Measurements from ENCODE around the gene IRS2. TPM values are rescaled to one million over a fixed set of nuclear protein-coding genes. Genes with fewer than 3 reads are reported as not detected.

IRS2 gene
- total RNA-seq, 2 experiments from 2014 or later: 3.4 to 4.2 TPM

GRCh38 chr13:109725297-109725696, 61.1 kb downstream of the IRS2 start:
- Mint-ChIP-seq H3K27me3 (peaks cover 5% of the 10 kb centered on the region), H3K36me3 (ENCODE audit: low read depth) (no peaks in the 10 kb centered on the region), H3K4me3 (no peak overlapping the region), H3K9me3 (no peaks in the 10 kb centered on the region), H3K4me1 (no peaks in the 10 kb centered on the region), H3K27ac (no peak overlapping the region)
- POLR2A ChIA-PET: no interaction called here
- DNase-seq: no peak
- CTCF ChIA-PET: no interaction called here

- H3K9me3 Mint-ChIP-seq: no peaks in the 10 kb centered on the region
- H3K27ac Mint-ChIP-seq: no peak overlapping the region
- H3K4me3 Mint-ChIP-seq: no peak overlapping the region
- H3K4me1 Mint-ChIP-seq: no peaks in the 10 kb centered on the region
- ChIA-PET CTCF (no interaction called here), POLR2A (no interaction called here)
- H3K36me3 Mint-ChIP-seq (ENCODE audit: low read depth): no peaks in the 10 kb centered on the region
- H3K27me3 Mint-ChIP-seq: peaks cover 12% of the 10 kb centered on the region
- DNase-seq: no peak
Measured at GRCh38 chr13:109724603-109725002, 61.8 kb downstream of the IRS2 start.

GRCh38 chr13:109723046-109723445, 63.3 kb downstream of the IRS2 start:
- ChIA-PET POLR2A (no interaction called here), CTCF (no interaction called here)
- no peak for DNase-seq
- H3K36me3 Mint-ChIP-seq (ENCODE audit: low read depth): no peaks in the 10 kb centered on the region
- no peak overlapping the region for H3K4me3 Mint-ChIP-seq
- no peaks in the 10 kb centered on the region for H3K4me1 Mint-ChIP-seq
- H3K27ac Mint-ChIP-seq: no peak overlapping the region
- peaks cover 14% of the 10 kb centered on the region for H3K27me3 Mint-ChIP-seq
- no peaks in the 10 kb centered on the region for H3K9me3 Mint-ChIP-seq

- peaks cover 14% of the 10 kb centered on the region for H3K27me3 Mint-ChIP-seq
- POLR2A ChIA-PET: no interaction called here
- H3K27ac Mint-ChIP-seq: no peak overlapping the region
Measured at GRCh38 chr13:109722068-109722467, 64.3 kb downstream of the IRS2 start.

GRCh38 chr13:109720758-109721184, 65.6 kb downstream of the IRS2 start:
- Mint-ChIP-seq H3K36me3 (ENCODE audit: low read depth) (no peaks in the 10 kb centered on the region), H3K27ac (no peak overlapping the region), H3K9me3 (no peaks in the 10 kb centered on the region), H3K4me3 (no peak overlapping the region), H3K4me1 (no peaks in the 10 kb centered on the region), H3K27me3 (peaks cover 14% of the 10 kb centered on the region)
- POLR2A ChIA-PET: no interaction called here
- DNase-seq: no peak
- CTCF ChIA-PET: no interaction called here

More at GRCh38 chr13:109722068-109722467, 64.3 kb downstream of the IRS2 start:
- no peak overlapping the region for H3K4me3 Mint-ChIP-seq
- no peak for DNase-seq
- no peaks in the 10 kb centered on the region for H3K36me3 Mint-ChIP-seq (ENCODE audit: low read depth)
- CTCF ChIA-PET: no interaction called here
- no peaks in the 10 kb centered on the region for H3K4me1 Mint-ChIP-seq
- H3K9me3 Mint-ChIP-seq: no peaks in the 10 kb centered on the region

- no peaks in the 10 kb centered on the region for H3K9me3 Mint-ChIP-seq
Measured at GRCh38 chr13:109719962-109720646, 66.3 kb downstream of the IRS2 start.

GRCh38 chr13:109718726-109719125, 67.7 kb downstream of the IRS2 start:
- no peak for DNase-seq
- no peaks in the 10 kb centered on the region for H3K36me3 Mint-ChIP-seq (ENCODE audit: low read depth)
- no peak overlapping the region for H3K27ac Mint-ChIP-seq
- no peak overlapping the region for H3K4me3 Mint-ChIP-seq
- H3K27me3 Mint-ChIP-seq: peaks cover 14% of the 10 kb centered on the region
- no peaks in the 10 kb centered on the region for H3K9me3 Mint-ChIP-seq
- CTCF ChIA-PET: no interaction called here
- POLR2A ChIA-PET: no interaction called here
- H3K4me1 Mint-ChIP-seq: no peaks in the 10 kb centered on the region

More at GRCh38 chr13:109719962-109720646, 66.3 kb downstream of the IRS2 start:
- no peak for DNase-seq
- H3K4me3 Mint-ChIP-seq: no peak overlapping the region
- CTCF ChIA-PET: no interaction called here
- H3K4me1 Mint-ChIP-seq: no peaks in the 10 kb centered on the region
- POLR2A ChIA-PET: no interaction called here
- H3K36me3 Mint-ChIP-seq (ENCODE audit: low read depth): no peaks in the 10 kb centered on the region
- H3K27me3 Mint-ChIP-seq: peaks cover 14% of the 10 kb centered on the region
- H3K27ac Mint-ChIP-seq: no peak overlapping the region

GRCh38 chr13:109717686-109718085, 68.7 kb downstream of the IRS2 start:
- H3K27ac Mint-ChIP-seq: no peak overlapping the region
- no peaks in the 10 kb centered on the region for H3K4me1 Mint-ChIP-seq
- H3K4me3 Mint-ChIP-seq: no peak overlapping the region
- no peaks in the 10 kb centered on the region for H3K36me3 Mint-ChIP-seq (ENCODE audit: low read depth)
- CTCF ChIA-PET: no interaction called here
- H3K9me3 Mint-ChIP-seq: no peaks in the 10 kb centered on the region
- POLR2A ChIA-PET: no interaction called here
- peaks cover 14% of the 10 kb centered on the region for H3K27me3 Mint-ChIP-seq
- DNase-seq: no peak

- no peak for DNase-seq
- Mint-ChIP-seq H3K4me1 (no peaks in the 10 kb centered on the region), H3K27ac (no peak overlapping the region), H3K36me3 (ENCODE audit: low read depth) (no peaks in the 10 kb centered on the region), H3K4me3 (no peak overlapping the region), H3K27me3 (peaks cover 12% of the 10 kb centered on the region), H3K9me3 (no peaks in the 10 kb centered on the region)
- CTCF ChIA-PET: no interaction called here
- POLR2A ChIA-PET: no interaction called here
Measured at GRCh38 chr13:109715902-109716301, 70.5 kb downstream of the IRS2 start.

- H3K27ac Mint-ChIP-seq: no peak overlapping the region
- H3K4me3 Mint-ChIP-seq: no peak overlapping the region
- no peaks in the 10 kb centered on the region for H3K27me3 Mint-ChIP-seq
- H3K9me3 Mint-ChIP-seq: no peaks in the 10 kb centered on the region
- H3K4me1 Mint-ChIP-seq: no peaks in the 10 kb centered on the region
- POLR2A ChIA-PET: no interaction called here
- no peak for DNase-seq
- CTCF ChIA-PET: interaction anchor here (0.7 kb wide), 1 partner anchor 224 kb away, joined by 3 read pairs; no protein-coding TSS in a partner anchor
- no peaks in the 10 kb centered on the region for H3K36me3 Mint-ChIP-seq (ENCODE audit: low read depth)
Measured at GRCh38 chr13:109713681-109714080, 72.7 kb downstream of the IRS2 start.

GRCh38 chr13:109712124-109712722, 74.2 kb downstream of the IRS2 start:
- no peak overlapping the region for H3K4me3 Mint-ChIP-seq
- DNase-seq: no peak
- no peaks in the 10 kb centered on the region for H3K27me3 Mint-ChIP-seq
- H3K27ac Mint-ChIP-seq: no peak overlapping the region
- peaks cover 2% of the 10 kb centered on the region for H3K4me1 Mint-ChIP-seq
- ChIA-PET POLR2A (no interaction called here), CTCF (interaction anchor here (1.3 kb wide), 1 partner anchor 112 kb away, joined by 3 read pairs; no protein-coding TSS in a partner anchor)
- H3K9me3 Mint-ChIP-seq: no peaks in the 10 kb centered on the region
- H3K36me3 Mint-ChIP-seq (ENCODE audit: low read depth): no peaks in the 10 kb centered on the region

GRCh38 chr13:109707742-109708617, 78.4 kb downstream of the IRS2 start:
- ChIA-PET POLR2A (no interaction called here), CTCF (no interaction called here)
- no peak overlapping the region for H3K4me3 Mint-ChIP-seq
- no peaks in the 10 kb centered on the region for H3K9me3 Mint-ChIP-seq
- H3K36me3 Mint-ChIP-seq (ENCODE audit: low read depth): no peaks in the 10 kb centered on the region
- H3K4me1 Mint-ChIP-seq: peaks cover 7% of the 10 kb centered on the region
- no peak for DNase-seq
- no peak overlapping the region for H3K27ac Mint-ChIP-seq
- peaks cover 25% of the 10 kb centered on the region for H3K27me3 Mint-ChIP-seq

- ChIA-PET CTCF (no interaction called here), POLR2A (no interaction called here)
- H3K27me3 Mint-ChIP-seq: peaks cover 25% of the 10 kb centered on the region
- no peak for DNase-seq
- H3K27ac Mint-ChIP-seq: no peak overlapping the region
- H3K9me3 Mint-ChIP-seq: no peaks in the 10 kb centered on the region
- H3K4me3 Mint-ChIP-seq: no peak overlapping the region
- no peaks in the 10 kb centered on the region for H3K36me3 Mint-ChIP-seq (ENCODE audit: low read depth)
- peaks cover 7% of the 10 kb centered on the region for H3K4me1 Mint-ChIP-seq
Measured at GRCh38 chr13:109707044-109707741, 79.2 kb downstream of the IRS2 start.
